AG04450 (cell line): ENCODE data around the gene PSEN1. TPM values are rescaled to one million over a fixed set of nuclear protein-coding genes. Genes with fewer than 3 reads are reported as not detected.

Source experiments
- CTCF ChIA-PET: fragments of 300-600, 350-600 bp; formaldehyde crosslinking; extraction: SDS; loops from one replicate; lab custom pipeline; 2022; ENCODE audit warnings: antibody characterized with exemption, inconsistent platforms; lab: Charles Lee
- POLR2A ChIA-PET: fragments of 350-600 bp; formaldehyde crosslinking; extraction: SDS; loops from one replicate; lab custom pipeline; 2021; ENCODE audit warnings: antibody characterized with exemption, inconsistent platforms; lab: Yijun Ruan, JAX
- DNase-seq: peaks from one replicate; pipeline ENCODE4 v3.0.0-alpha.2; 2011; ENCODE audit warnings: low read depth, low spot score
- H3K27ac ChIP-seq: one replicate; pipeline ENCODE4 v1.5.1; 2012; ENCODE audit warnings: low read depth, low read length, control low read depth
- H3K27me3 ChIP-seq: one replicate; pipeline ENCODE4 v1.6.0; 2012; ENCODE audit warnings: low read length; ENCODE audit not compliant: control insufficient read depth, insufficient read depth
- H3K4me3 ChIP-seq: 2 replicates; pipeline ENCODE4 v1.5.1; 2011; ENCODE audit warnings: mild to moderate bottlenecking, low read depth, low read length, control low read depth
- H3K9me3 ChIP-seq: 2 replicates; pipeline ENCODE4 v1.5.1; 2012; ENCODE audit warnings: low read length; ENCODE audit not compliant: control insufficient read depth, insufficient read depth
- polyA plus RNA-seq: library from polyadenylated mRNA; depleted of rRNA; stranded (reverse); fragments of >200 nt; gene quantifications from 2 replicates; pipeline ENCODE4 v1.2.3, GENCODE V29; 2011
- TF ChIP-seq, protein P1 (sequence below): IDR thresholded peaks from 2 replicates; pipeline ENCODE4 v1.5.1; 2011; ENCODE audit warnings: low read depth, low read length, control low read depth, inconsistent platforms

Gene PSEN1
- polyA plus RNA-seq, 1 experiment: 20.2 TPM

- Histone ChIP-seq H3K27ac (no peak overlapping the region), H3K27me3 (no peaks in the 10 kb centered on the region), H3K4me3 (no peak overlapping the region), H3K9me3 (no peaks in the 10 kb centered on the region)
- TF ChIP-seq, protein P1, sequence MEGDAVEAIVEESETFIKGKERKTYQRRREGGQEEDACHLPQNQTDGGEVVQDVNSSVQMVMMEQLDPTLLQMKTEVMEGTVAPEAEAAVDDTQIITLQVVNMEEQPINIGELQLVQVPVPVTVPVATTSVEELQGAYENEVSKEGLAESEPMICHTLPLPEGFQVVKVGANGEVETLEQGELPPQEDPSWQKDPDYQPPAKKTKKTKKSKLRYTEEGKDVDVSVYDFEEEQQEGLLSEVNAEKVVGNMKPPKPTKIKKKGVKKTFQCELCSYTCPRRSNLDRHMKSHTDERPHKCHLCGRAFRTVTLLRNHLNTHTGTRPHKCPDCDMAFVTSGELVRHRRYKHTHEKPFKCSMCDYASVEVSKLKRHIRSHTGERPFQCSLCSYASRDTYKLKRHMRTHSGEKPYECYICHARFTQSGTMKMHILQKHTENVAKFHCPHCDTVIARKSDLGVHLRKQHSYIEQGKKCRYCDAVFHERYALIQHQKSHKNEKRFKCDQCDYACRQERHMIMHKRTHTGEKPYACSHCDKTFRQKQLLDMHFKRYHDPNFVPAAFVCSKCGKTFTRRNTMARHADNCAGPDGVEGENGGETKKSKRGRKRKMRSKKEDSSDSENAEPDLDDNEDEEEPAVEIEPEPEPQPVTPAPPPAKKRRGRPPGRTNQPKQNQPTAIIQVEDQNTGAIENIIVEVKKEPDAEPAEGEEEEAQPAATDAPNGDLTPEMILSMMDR: no peak
- no peak for DNase-seq
- CTCF ChIA-PET: no interaction called here
- POLR2A ChIA-PET: no interaction called here
Observed at GRCh38 chr14:73253323-73253610, 117.0 kb downstream of the PSEN1 start.

DNA sequence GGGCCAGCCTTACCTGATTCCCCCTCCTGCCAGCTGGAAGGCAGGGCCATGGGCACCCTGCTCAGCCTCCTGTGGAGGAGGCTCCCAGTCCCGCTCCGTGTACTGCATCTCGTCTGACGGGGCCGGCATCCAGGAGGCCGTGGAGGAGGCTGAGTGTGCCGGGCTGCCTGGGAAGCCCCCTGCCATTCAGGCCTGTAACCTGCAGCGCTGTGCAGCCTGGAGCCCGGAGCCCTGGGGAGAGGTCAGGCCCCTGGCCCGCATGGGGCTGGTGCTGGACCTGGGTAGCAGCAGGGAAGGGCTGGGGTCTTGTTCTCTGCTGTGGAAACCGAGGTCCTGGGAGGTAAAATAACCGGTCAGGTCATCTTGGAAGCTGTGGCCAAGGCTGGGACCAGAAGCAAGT is 117.4 kb downstream of the PSEN1 start:
- POLR2A ChIA-PET: no interaction called here
- no peak for DNase-seq
- H3K4me3 ChIP-seq: no peak overlapping the region
- no peaks in the 10 kb centered on the region for H3K27me3 ChIP-seq
- TF ChIP-seq, protein P1: no peak
- CTCF ChIA-PET: no interaction called here
- H3K27ac ChIP-seq: no peak overlapping the region
- H3K9me3 ChIP-seq: no peaks in the 10 kb centered on the region; the same call in 1 of the 2 replicates

GRCh38 chr14:73254247-73255004 is 118.1 kb downstream of the PSEN1 start:
- TF ChIP-seq, protein P1: no peak
- ChIA-PET POLR2A (no interaction called here), CTCF (no interaction called here)
- Histone ChIP-seq H3K27ac (no peak overlapping the region), H3K4me3 (no peak overlapping the region), H3K9me3 (no peaks in the 10 kb centered on the region; the same call in 1 of the 2 replicates), H3K27me3 (no peaks in the 10 kb centered on the region)
- DNase-seq: no peak

DNA sequence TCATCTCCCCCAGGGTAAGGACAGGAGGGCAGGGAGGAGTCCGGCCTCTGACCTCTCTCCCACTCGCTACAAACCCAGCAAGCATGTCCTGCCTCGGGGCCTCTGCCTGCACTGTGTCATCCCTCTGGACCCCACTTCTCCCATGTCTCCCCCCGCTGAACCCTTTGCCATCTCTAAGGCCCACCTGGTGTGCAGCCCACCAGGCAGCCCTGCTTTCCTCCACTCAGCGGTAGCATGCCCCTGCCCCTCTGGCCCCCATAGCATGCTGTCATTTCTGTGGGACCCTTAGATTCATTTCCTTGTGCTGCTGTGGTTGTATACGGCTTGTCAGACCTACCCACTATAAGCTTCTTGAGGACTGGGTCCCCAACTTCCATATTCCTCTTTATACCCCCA is 118.7 kb downstream of the PSEN1 start:
- POLR2A ChIA-PET: no interaction called here
- CTCF ChIA-PET: no interaction called here
- TF ChIP-seq, protein P1: no peak
- H3K4me3 ChIP-seq: no peak overlapping the region
- DNase-seq: no peak
- H3K27me3 ChIP-seq: no peaks in the 10 kb centered on the region
- H3K27ac ChIP-seq: no peak overlapping the region
- H3K9me3 ChIP-seq: no peaks in the 10 kb centered on the region; the same call in 1 of the 2 replicates

- POLR2A ChIA-PET: interaction anchor here (0.6 to 1.0 kb wide), 2 partner anchors 10 to 260 kb away, joined by 4 read pairs; no protein-coding TSS in a partner anchor
- no peak for DNase-seq
Observed at GRCh38 chr14:73255693-73256225, 119.5 kb downstream of the PSEN1 start.

More at GRCh38 chr14:73255693-73256225, 119.5 kb downstream of the PSEN1 start:
- Histone ChIP-seq H3K27me3 (no peaks in the 10 kb centered on the region), H3K27ac (no peak overlapping the region), H3K4me3 (no peak overlapping the region), H3K9me3 (no peaks in the 10 kb centered on the region; the same call in 1 of the 2 replicates)
- TF ChIP-seq, protein P1: no peak
- CTCF ChIA-PET: interaction anchor here (1.4 kb wide), 1 partner anchor 82 kb away, joined by 3 read pairs; no protein-coding TSS in a partner anchor
